Neural cell (in vitro differentiated cells): ENCODE results near the gene HMCN2.

Experiments
- REST ChIP-seq: IDR thresholded peaks from 2 replicates; pipeline ENCODE4 v1.6.1; 2012; ENCODE audit warnings: borderline replicate concordance
- TF ChIP-seq, protein P1 (sequence below): fragments of 450-650 bp; IDR thresholded peaks from 2 replicates; pipeline ENCODE4 v1.5.1; 2014; ENCODE audit warnings: antibody characterized with exemption, mild to moderate bottlenecking, moderate library complexity; ENCODE audit not compliant: poor library complexity, severe bottlenecking

- TF ChIP-seq, protein P1, sequence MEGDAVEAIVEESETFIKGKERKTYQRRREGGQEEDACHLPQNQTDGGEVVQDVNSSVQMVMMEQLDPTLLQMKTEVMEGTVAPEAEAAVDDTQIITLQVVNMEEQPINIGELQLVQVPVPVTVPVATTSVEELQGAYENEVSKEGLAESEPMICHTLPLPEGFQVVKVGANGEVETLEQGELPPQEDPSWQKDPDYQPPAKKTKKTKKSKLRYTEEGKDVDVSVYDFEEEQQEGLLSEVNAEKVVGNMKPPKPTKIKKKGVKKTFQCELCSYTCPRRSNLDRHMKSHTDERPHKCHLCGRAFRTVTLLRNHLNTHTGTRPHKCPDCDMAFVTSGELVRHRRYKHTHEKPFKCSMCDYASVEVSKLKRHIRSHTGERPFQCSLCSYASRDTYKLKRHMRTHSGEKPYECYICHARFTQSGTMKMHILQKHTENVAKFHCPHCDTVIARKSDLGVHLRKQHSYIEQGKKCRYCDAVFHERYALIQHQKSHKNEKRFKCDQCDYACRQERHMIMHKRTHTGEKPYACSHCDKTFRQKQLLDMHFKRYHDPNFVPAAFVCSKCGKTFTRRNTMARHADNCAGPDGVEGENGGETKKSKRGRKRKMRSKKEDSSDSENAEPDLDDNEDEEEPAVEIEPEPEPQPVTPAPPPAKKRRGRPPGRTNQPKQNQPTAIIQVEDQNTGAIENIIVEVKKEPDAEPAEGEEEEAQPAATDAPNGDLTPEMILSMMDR: no peak
- TF ChIP-seq REST: no peak
These were observed 210.7 kb downstream of the HMCN2 start for GRCh38 chr9:130476151-130476730.
